ENCODE results near the gene OSGIN1.

OSGIN1 gene

GRCh38 chr16:83952940-83953795 lies at the start of gene OSGIN1:
Gene OSGIN1, plus strand, starts transcription at chr16:83953240. Its CDS starts 4,432 bp downstream, at chr16:83957672.
- Mint-ChIP-seq H3K9me3 (ENCODE audit: low read depth) (no peaks in the 10 kb centered on the region), H3K27me3 (peaks cover 7% of the 10 kb centered on the region), H3K27ac (peak within 1 kb of the TSS; percentile 58), H3K4me1 (ENCODE audit: low read depth) (peaks cover 10% of the 10 kb centered on the region), H3K36me3 (no peaks in the 10 kb centered on the region), H3K4me3 (peak within 1 kb of the TSS; percentile 84)

- Mint-ChIP-seq H3K4me3 (no peak overlapping the region), H3K4me1 (ENCODE audit: low read depth) (peaks cover 36% of the 10 kb centered on the region), H3K27me3 (no peaks in the 10 kb centered on the region), H3K27ac (no peak overlapping the region), H3K36me3 (no peaks in the 10 kb centered on the region), H3K9me3 (ENCODE audit: low read depth) (no peaks in the 10 kb centered on the region)
Measured at GRCh38 chr16:83903751-83904150, 49.3 kb upstream of the OSGIN1 start.

- no peak overlapping the region for H3K4me3 Mint-ChIP-seq
- H3K9me3 Mint-ChIP-seq (ENCODE audit: low read depth) = no peaks in the 10 kb centered on the region
- no peaks in the 10 kb centered on the region for H3K27me3 Mint-ChIP-seq
- H3K4me1 Mint-ChIP-seq (ENCODE audit: low read depth) = peaks cover 17% of the 10 kb centered on the region
- H3K27ac Mint-ChIP-seq = no peak overlapping the region
- peaks cover 2% of the 10 kb centered on the region for H3K36me3 Mint-ChIP-seq
Measured at GRCh38 chr16:83906683-83907082, 46.4 kb upstream of the OSGIN1 start.

GRCh38 chr16:83907111-83907510 lies 45.9 kb upstream of the OSGIN1 start:
- H3K27ac Mint-ChIP-seq = no peak overlapping the region
- no peaks in the 10 kb centered on the region for H3K9me3 Mint-ChIP-seq (ENCODE audit: low read depth)
- H3K4me1 Mint-ChIP-seq (ENCODE audit: low read depth) = peaks cover 13% of the 10 kb centered on the region
- peaks cover 2% of the 10 kb centered on the region for H3K36me3 Mint-ChIP-seq
- no peaks in the 10 kb centered on the region for H3K27me3 Mint-ChIP-seq
- H3K4me3 Mint-ChIP-seq = no peak overlapping the region

GRCh38 chr16:83907631-83908250 lies 45.3 kb upstream of the OSGIN1 start:
- H3K9me3 Mint-ChIP-seq (ENCODE audit: low read depth) = no peaks in the 10 kb centered on the region
- no peak overlapping the region for H3K27ac Mint-ChIP-seq
- H3K27me3 Mint-ChIP-seq = no peaks in the 10 kb centered on the region
- peaks cover 10% of the 10 kb centered on the region for H3K4me1 Mint-ChIP-seq (ENCODE audit: low read depth)
- H3K36me3 Mint-ChIP-seq = peaks cover 2% of the 10 kb centered on the region
- H3K4me3 Mint-ChIP-seq = no peak overlapping the region

- Mint-ChIP-seq H3K4me1 (ENCODE audit: low read depth) (peaks cover 6% of the 10 kb centered on the region), H3K9me3 (ENCODE audit: low read depth) (no peaks in the 10 kb centered on the region), H3K36me3 (peaks cover 2% of the 10 kb centered on the region), H3K27ac (no peak overlapping the region), H3K27me3 (no peaks in the 10 kb centered on the region), H3K4me3 (no peak overlapping the region)
Measured at GRCh38 chr16:83908798-83909197, 44.2 kb upstream of the OSGIN1 start.

GRCh38 chr16:83911290-83911689 lies 41.8 kb upstream of the OSGIN1 start:
- H3K9me3 Mint-ChIP-seq (ENCODE audit: low read depth) = no peaks in the 10 kb centered on the region

GRCh38 chr16:83912519-83913244 lies 40.4 kb upstream of the OSGIN1 start:
- Mint-ChIP-seq H3K4me3 (no peak overlapping the region), H3K36me3 (peaks cover 5% of the 10 kb centered on the region), H3K9me3 (ENCODE audit: low read depth) (no peaks in the 10 kb centered on the region), H3K4me1 (ENCODE audit: low read depth) (peaks cover 1% of the 10 kb centered on the region), H3K27ac (no peak overlapping the region), H3K27me3 (no peaks in the 10 kb centered on the region)

More at GRCh38 chr16:83911290-83911689, 41.8 kb upstream of the OSGIN1 start:
- Mint-ChIP-seq H3K36me3 (peaks cover 5% of the 10 kb centered on the region), H3K4me1 (ENCODE audit: low read depth) (peaks cover 4% of the 10 kb centered on the region), H3K27me3 (no peaks in the 10 kb centered on the region), H3K27ac (no peak overlapping the region), H3K4me3 (no peak overlapping the region)

- Mint-ChIP-seq H3K4me1 (ENCODE audit: low read depth) (peaks cover 1% of the 10 kb centered on the region), H3K36me3 (peaks cover 8% of the 10 kb centered on the region), H3K9me3 (ENCODE audit: low read depth) (no peaks in the 10 kb centered on the region), H3K4me3 (no peak overlapping the region), H3K27ac (no peak overlapping the region), H3K27me3 (no peaks in the 10 kb centered on the region)
Measured at GRCh38 chr16:83913245-83913633, 39.8 kb upstream of the OSGIN1 start.

GRCh38 chr16:83914091-83914710 lies 38.8 kb upstream of the OSGIN1 start:
- no peaks in the 10 kb centered on the region for H3K9me3 Mint-ChIP-seq (ENCODE audit: low read depth)
- peaks cover 1% of the 10 kb centered on the region for H3K4me1 Mint-ChIP-seq (ENCODE audit: low read depth)
- no peak overlapping the region for H3K27ac Mint-ChIP-seq
- peaks cover 15% of the 10 kb centered on the region for H3K36me3 Mint-ChIP-seq
- H3K27me3 Mint-ChIP-seq = no peaks in the 10 kb centered on the region
- H3K4me3 Mint-ChIP-seq = no peak overlapping the region

- Mint-ChIP-seq H3K27me3 (no peaks in the 10 kb centered on the region), H3K9me3 (ENCODE audit: low read depth) (no peaks in the 10 kb centered on the region), H3K4me3 (no peak overlapping the region), H3K27ac (no peak overlapping the region), H3K4me1 (ENCODE audit: low read depth) (peaks cover 1% of the 10 kb centered on the region), H3K36me3 (peaks cover 17% of the 10 kb centered on the region)
Measured at GRCh38 chr16:83915081-83915480, 38.0 kb upstream of the OSGIN1 start.

- H3K9me3 Mint-ChIP-seq (ENCODE audit: low read depth) = no peaks in the 10 kb centered on the region
- no peak overlapping the region for H3K4me3 Mint-ChIP-seq
- no peaks in the 10 kb centered on the region for H3K27me3 Mint-ChIP-seq
- no peak overlapping the region for H3K27ac Mint-ChIP-seq
- H3K36me3 Mint-ChIP-seq = peaks cover 18% of the 10 kb centered on the region
- peaks cover 1% of the 10 kb centered on the region for H3K4me1 Mint-ChIP-seq (ENCODE audit: low read depth)
Measured at GRCh38 chr16:83915491-83915890, 37.5 kb upstream of the OSGIN1 start.

GRCh38 chr16:83917152-83918120 lies 35.6 kb upstream of the OSGIN1 start:
- Mint-ChIP-seq H3K4me3 (no peak overlapping the region), H3K27me3 (no peaks in the 10 kb centered on the region), H3K27ac (no peak overlapping the region), H3K36me3 (peaks cover 20% of the 10 kb centered on the region), H3K4me1 (ENCODE audit: low read depth) (peaks cover 1% of the 10 kb centered on the region), H3K9me3 (ENCODE audit: low read depth) (no peaks in the 10 kb centered on the region)
